OCI-LY3 (cell line): ENCODE results near the gene OTULINL.

Source experiments
- H2AFZ ChIP-seq: fragments of 200-600, 300-600 bp; shearing (Covaris generic); 2 replicates; pipeline ENCODE4 v1.6.0; 2014; ENCODE audit warnings: antibody characterized with exemption, low read depth, low read length
- H3K27ac ChIP-seq: fragments of 200-600, 300-600 bp; sonication (generic); 2 replicates; pipeline ENCODE4 v1.5.1; 2014; ENCODE audit warnings: mild to moderate bottlenecking, low read length, moderate library complexity, mixed read lengths
- H3K27me3 ChIP-seq: fragments of 200-600, 300-600 bp; sonication (generic); 2 replicates; pipeline ENCODE4 v1.6.1; 2014; ENCODE audit warnings: low read depth, low read length, mixed read lengths
- H3K36me3 ChIP-seq: fragments of 200-600, 300-600 bp; sonication (generic); replicated peaks from 2 replicates; pipeline ENCODE3; 2014; ENCODE audit warnings: low read depth, low read length, mixed read lengths
- H3K4me1 ChIP-seq: fragments of 300-600, 200-600 bp; sonication (generic); 2 replicates; pipeline ENCODE4 v1.6.1; 2014; ENCODE audit warnings: low read length, mixed read lengths
- H3K4me2 ChIP-seq: fragments of 200-600, 300-600 bp; sonication (generic); 2 replicates; pipeline ENCODE4 v1.6.1; 2014; ENCODE audit warnings: low read length, mixed read lengths
- H3K4me3 ChIP-seq: fragments of 300-600, 200-600 bp; sonication (generic); 2 replicates; pipeline ENCODE4 v1.5.1; 2014; ENCODE audit warnings: antibody characterized with exemption, mild to moderate bottlenecking, low read length, moderate library complexity
- H3K79me2 ChIP-seq: fragments of 300-600, 200-600 bp; shearing (Covaris generic); 2 replicates; pipeline ENCODE4 v1.6.1; 2014; ENCODE audit warnings: mild to moderate bottlenecking, low read length, mixed read lengths
- H3K9ac ChIP-seq: fragments of 300-600, 200-600 bp; shearing (Covaris generic); 2 replicates; pipeline ENCODE4 v1.6.0; 2014; ENCODE audit warnings: mild to moderate bottlenecking, low read length, moderate library complexity
- H3K9me3 ChIP-seq: fragments of 200-600, 300-600 bp; shearing (Covaris generic); 2 replicates; pipeline ENCODE4 v1.6.1; 2014; ENCODE audit warnings: low read length, mixed read lengths; ENCODE audit not compliant: insufficient read depth
- H4K20me1 ChIP-seq: fragments of 200-600, 300-600 bp; sonication (generic); 2 replicates; pipeline ENCODE4 v1.6.1; 2016; ENCODE audit warnings: low read length, mixed read lengths; ENCODE audit not compliant: insufficient read depth
- EZH2phosphoT487 ChIP-seq: fragments of 200-600 bp; shearing (Covaris generic); IDR thresholded peaks from 2 replicates; pipeline ENCODE4 v1.6.1; 2018; ENCODE audit warnings: antibody characterized with exemption, mixed run types, low read depth
- TF ChIP-seq, protein P1 (sequence below): fragments of 200-600, 300-600 bp; sonication (generic); IDR thresholded peaks from 2 replicates; pipeline ENCODE4 v1.5.1; 2014; ENCODE audit warnings: antibody characterized with exemption, low read length, low read depth

OTULINL gene

GRCh38 chr5:14556015-14556414 is 25.6 kb upstream of the OTULINL start:
- Histone ChIP-seq H3K36me3 (no peaks in the 10 kb centered on the region), H2AFZ (no peak overlapping the region), H3K9me3 (no peaks in the 10 kb centered on the region), H3K4me2 (no peak overlapping the region), H3K9ac (no peak overlapping the region), H4K20me1 (no peaks in the 10 kb centered on the region), H3K4me3 (no peak overlapping the region), H3K27ac (no peak overlapping the region), H3K27me3 (no peaks in the 10 kb centered on the region), H3K4me1 (no peaks in the 10 kb centered on the region), H3K79me2 (no peaks in the 10 kb centered on the region)
- TF ChIP-seq EZH2phosphoT487, result no peak
- TF ChIP-seq, protein P1, sequence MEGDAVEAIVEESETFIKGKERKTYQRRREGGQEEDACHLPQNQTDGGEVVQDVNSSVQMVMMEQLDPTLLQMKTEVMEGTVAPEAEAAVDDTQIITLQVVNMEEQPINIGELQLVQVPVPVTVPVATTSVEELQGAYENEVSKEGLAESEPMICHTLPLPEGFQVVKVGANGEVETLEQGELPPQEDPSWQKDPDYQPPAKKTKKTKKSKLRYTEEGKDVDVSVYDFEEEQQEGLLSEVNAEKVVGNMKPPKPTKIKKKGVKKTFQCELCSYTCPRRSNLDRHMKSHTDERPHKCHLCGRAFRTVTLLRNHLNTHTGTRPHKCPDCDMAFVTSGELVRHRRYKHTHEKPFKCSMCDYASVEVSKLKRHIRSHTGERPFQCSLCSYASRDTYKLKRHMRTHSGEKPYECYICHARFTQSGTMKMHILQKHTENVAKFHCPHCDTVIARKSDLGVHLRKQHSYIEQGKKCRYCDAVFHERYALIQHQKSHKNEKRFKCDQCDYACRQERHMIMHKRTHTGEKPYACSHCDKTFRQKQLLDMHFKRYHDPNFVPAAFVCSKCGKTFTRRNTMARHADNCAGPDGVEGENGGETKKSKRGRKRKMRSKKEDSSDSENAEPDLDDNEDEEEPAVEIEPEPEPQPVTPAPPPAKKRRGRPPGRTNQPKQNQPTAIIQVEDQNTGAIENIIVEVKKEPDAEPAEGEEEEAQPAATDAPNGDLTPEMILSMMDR, result no peak

DNA sequence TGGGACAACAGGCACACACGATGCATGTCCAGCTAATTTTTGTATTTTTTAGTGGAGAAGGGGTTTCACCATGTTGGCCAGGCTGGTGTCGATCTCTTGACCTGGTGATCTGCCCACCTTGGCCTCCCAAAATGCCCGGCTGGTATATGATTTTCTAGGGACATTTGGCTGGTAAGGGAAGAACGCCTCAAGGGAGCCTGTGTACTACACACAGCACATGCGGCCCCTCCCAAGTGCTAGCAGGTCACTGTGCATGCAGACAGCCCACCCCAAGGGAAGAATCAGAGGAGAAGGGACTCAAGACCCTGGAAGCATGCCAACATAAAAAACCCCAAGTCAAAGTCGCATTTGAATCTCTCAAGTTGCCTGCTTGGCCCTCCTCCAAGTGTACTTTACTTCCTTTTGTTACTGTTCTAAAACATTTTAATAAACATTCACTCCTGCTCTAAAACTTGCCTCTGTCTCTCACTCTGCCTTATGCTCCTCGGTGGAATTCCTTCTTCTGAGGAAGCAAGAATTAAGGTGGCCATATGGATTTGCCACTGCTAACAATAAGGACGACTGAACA is 24.3 kb upstream of the OTULINL start:
- no peaks in the 10 kb centered on the region for H3K4me1 ChIP-seq
- H4K20me1 ChIP-seq, result no peaks in the 10 kb centered on the region
- H3K27ac ChIP-seq, result no peak overlapping the region
- TF ChIP-seq, protein P1, result no peak
- no peak for TF ChIP-seq EZH2phosphoT487
- no peaks in the 10 kb centered on the region for H3K36me3 ChIP-seq
- H3K4me3 ChIP-seq, result no peak overlapping the region
- H3K9me3 ChIP-seq, result no peaks in the 10 kb centered on the region
- H3K9ac ChIP-seq, result no peak overlapping the region
- no peak overlapping the region for H2AFZ ChIP-seq
- H3K27me3 ChIP-seq, result no peaks in the 10 kb centered on the region
- no peak overlapping the region for H3K4me2 ChIP-seq
- H3K79me2 ChIP-seq, result no peaks in the 10 kb centered on the region

DNA sequence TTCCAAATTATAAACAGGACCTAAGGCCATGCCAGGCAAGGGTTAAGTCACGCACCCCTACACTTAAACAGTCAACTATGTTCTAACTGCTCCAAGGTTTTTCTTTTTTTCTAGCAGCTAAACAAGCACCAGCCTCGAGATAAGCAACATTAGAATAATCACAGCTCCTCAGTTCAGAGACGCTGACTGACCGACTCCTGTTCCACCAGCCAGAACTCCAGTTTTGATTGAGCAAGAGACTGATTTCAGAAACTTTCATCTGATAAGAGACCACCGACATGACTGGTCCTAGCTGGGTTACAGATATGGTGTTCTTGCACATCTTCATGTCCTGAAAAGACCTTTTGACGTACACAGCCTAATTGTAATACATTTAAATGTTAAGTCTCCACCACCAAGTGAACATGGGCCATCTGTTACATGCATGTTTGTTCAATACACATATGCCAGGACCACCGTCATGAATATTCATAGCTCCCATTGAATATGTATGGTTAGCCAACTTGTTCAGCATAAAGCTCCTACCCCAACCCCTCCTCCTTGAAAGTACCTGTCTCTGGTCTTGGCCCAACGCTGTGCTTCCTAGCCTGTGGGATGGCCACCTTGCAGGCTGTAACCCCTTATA is 23.7 kb upstream of the OTULINL start:
- no peak overlapping the region for H3K9ac ChIP-seq
- H3K4me1 ChIP-seq, result no peaks in the 10 kb centered on the region

GRCh38 chr5:14560091-14560595 is 21.4 kb upstream of the OTULINL start:
- H3K4me3 ChIP-seq, result no peak overlapping the region
- no peak for TF ChIP-seq EZH2phosphoT487
- TF ChIP-seq, protein P1, result no peak

More for the DNA sequence above, 23.7 kb upstream of the OTULINL start:
- Histone ChIP-seq H3K9me3 (no peaks in the 10 kb centered on the region), H2AFZ (no peak overlapping the region), H3K79me2 (no peaks in the 10 kb centered on the region), H3K27me3 (no peaks in the 10 kb centered on the region), H4K20me1 (no peaks in the 10 kb centered on the region), H3K27ac (no peak overlapping the region), H3K4me3 (no peak overlapping the region), H3K36me3 (no peaks in the 10 kb centered on the region), H3K4me2 (no peak overlapping the region)
- no peak for TF ChIP-seq EZH2phosphoT487
- TF ChIP-seq, protein P1, result no peak

More at GRCh38 chr5:14560091-14560595, 21.4 kb upstream of the OTULINL start:
- Histone ChIP-seq H2AFZ (no peak overlapping the region), H3K9me3 (no peaks in the 10 kb centered on the region), H3K4me1 (no peaks in the 10 kb centered on the region), H3K36me3 (no peaks in the 10 kb centered on the region), H3K4me2 (no peak overlapping the region), H3K27ac (no peak overlapping the region), H4K20me1 (no peaks in the 10 kb centered on the region), H3K27me3 (no peaks in the 10 kb centered on the region), H3K79me2 (no peaks in the 10 kb centered on the region), H3K9ac (no peak overlapping the region)
